Endothelial cell of umbilical vein (primary cell): ENCODE measurements around the gene COL18A1. TPM values are rescaled to one million over a fixed set of nuclear protein-coding genes. Genes with fewer than 3 reads are reported as not detected.

Experiments
- BruUV-seq: library from RNA; stranded (reverse); fragments of 400-500 nt; replicated peaks from 2 replicates; lab custom pipeline; 2021; lab: Mats Ljungman, UMichigan
- CTCF ChIA-PET: fragments of 300-600, 350-600 bp; sonication (Branson Sonifier 250); formaldehyde crosslinking; loops from one replicate; lab custom pipeline; 2021; ENCODE audit warnings: antibody characterized with exemption, inconsistent platforms; lab: Charles Lee
- POLR2A ChIA-PET: fragments of 300-600, 350-600 bp; sonication (Branson Sonifier 250); formaldehyde crosslinking; loops from one replicate; lab custom pipeline; 2021; ENCODE audit warnings: antibody characterized with exemption, inconsistent platforms; lab: Charles Lee
- DNase-seq: peaks from one replicate; pipeline ENCODE4 v3.0.0-alpha.2; 2011; ENCODE audit warnings: low read depth, low spot score
- FAIRE-seq: peaks from 2 replicates; lab custom pipeline; 2011; peaks lifted over from hg19 to GRCh38; lab: Jason Lieb, UNC
- H2AFZ ChIP-seq: 2 replicates; pipeline ENCODE4 v1.6.0; 2012; ENCODE audit warnings: low read depth, low read length, control low read depth, inconsistent platforms
- H3K27ac ChIP-seq: 2 replicates; pipeline ENCODE4 v1.5.1; 2011; ENCODE audit warnings: low read depth, mild to moderate bottlenecking, control low read depth, low read length, moderate library complexity; ENCODE audit not compliant: insufficient read depth
- H3K27me3 ChIP-seq, 2 experiments: 2 replicates each; pipeline versions ENCODE4 v1.6.0 to v1.6.1; 2011; ENCODE audit warnings: low read length in 2 of 2, mixed read lengths in 1 of 2; ENCODE audit not compliant: control insufficient read depth in 2 of 2, insufficient read depth in 2 of 2
- H3K36me3 ChIP-seq, 2 experiments: 2 replicates in 1 of 2; 3 replicates in 1 of 2; pipeline ENCODE4 v1.5.1; 2011; ENCODE audit warnings: low read length in 2 of 2, mild to moderate bottlenecking in 1 of 2, moderate library complexity in 1 of 2; ENCODE audit not compliant: control insufficient read depth in 2 of 2, insufficient read depth in 2 of 2; ENCODE audit errors: extremely low read depth in 1 of 2
- H3K4me1 ChIP-seq: 3 replicates; pipeline ENCODE4 v1.5.1; 2011; ENCODE audit warnings: mild to moderate bottlenecking, low read length; ENCODE audit not compliant: control insufficient read depth, insufficient read depth; ENCODE audit errors: extremely low read depth
- H3K4me2 ChIP-seq: 2 replicates; pipeline ENCODE4 v1.6.1; 2011; ENCODE audit warnings: low read length, control low read depth, mixed read lengths; ENCODE audit not compliant: insufficient read depth
- H3K4me3 ChIP-seq, 3 experiments: fragments of 200-600 bp in 1 of 3; sonication (generic), shearing (Covaris generic) in 1 of 3; replicated peaks in 1 of 3; 2 replicates each; pipeline ENCODE4 v1.5.1; 2011 to 2016; ENCODE audit warnings: control low read depth in 3 of 3, low read length in 3 of 3, mild to moderate bottlenecking in 2 of 3, inconsistent platforms in 1 of 3, low read depth in 1 of 3, moderate library complexity in 1 of 3; ENCODE audit not compliant: insufficient read depth in 1 of 3
- H3K79me2 ChIP-seq: 2 replicates; pipeline ENCODE4 v1.6.0; 2012; ENCODE audit warnings: low read length, inconsistent platforms; ENCODE audit not compliant: control insufficient read depth, insufficient read depth
- H3K9ac ChIP-seq: replicated peaks from 2 replicates; pipeline ENCODE3; 2011; ENCODE audit warnings: low read length, control low read depth; ENCODE audit not compliant: insufficient read depth; ENCODE audit errors: extremely low read depth
- H3K9me1 ChIP-seq: replicated peaks from 3 replicates; pipeline ENCODE4 v1.6.0; 2011; ENCODE audit warnings: mild to moderate bottlenecking, low read length; ENCODE audit not compliant: control insufficient read depth, insufficient read depth; ENCODE audit errors: extremely low read depth
- H3K9me3 ChIP-seq: replicated peaks from 2 replicates; pipeline ENCODE4 v1.5.1; 2012; ENCODE audit warnings: low read length, inconsistent platforms; ENCODE audit not compliant: control insufficient read depth, insufficient read depth
- H4K20me1 ChIP-seq: replicated peaks from 2 replicates; pipeline ENCODE3; 2011; ENCODE audit warnings: mild to moderate bottlenecking, low read length; ENCODE audit not compliant: control insufficient read depth, insufficient read depth; ENCODE audit errors: extremely low read depth
- EZH2 ChIP-seq: IDR thresholded peaks from 2 replicates; pipeline ENCODE4 v1.6.1; 2012; ENCODE audit warnings: borderline replicate concordance, low read depth, mild to moderate bottlenecking, moderate library complexity, low read length, inconsistent platforms; ENCODE audit not compliant: severe bottlenecking
- FOS ChIP-seq: IDR thresholded peaks from 2 replicates; pipeline ENCODE4 v1.6.1; 2011; ENCODE audit warnings: mild to moderate bottlenecking, low read length, moderate library complexity, borderline replicate concordance; ENCODE audit not compliant: insufficient read depth
- GATA2 ChIP-seq: IDR thresholded peaks from 2 replicates; pipeline ENCODE4 v1.7.0; 2011; ENCODE audit warnings: low read depth, mild to moderate bottlenecking, moderate library complexity, mixed read lengths, low read length; ENCODE audit not compliant: insufficient read length, insufficient read depth
- JUN ChIP-seq: IDR thresholded peaks from 2 replicates; pipeline ENCODE4 v1.6.1; 2011; ENCODE audit warnings: borderline replicate concordance, low read depth; ENCODE audit not compliant: insufficient read length, insufficient read depth
- POLR2A ChIP-seq: IDR thresholded peaks from 2 replicates; pipeline ENCODE4 v1.6.1; 2012; ENCODE audit warnings: low read depth, mild to moderate bottlenecking, control low read depth, low read length
- dilution Hi-C: fragments of 300-500 bp; cut with MboI; formaldehyde crosslinking; loops from one replicate; pipeline ENCODE4 v1.15.0; 2019; ENCODE audit warnings: low sequenced_read_pairs; ENCODE audit not compliant: extremely low pct_ligation_motif_present
- intact Hi-C: fragments of 100-400 bp; cut with micrococcal nuclease; formaldehyde crosslinking; loops from one replicate; pipeline ENCODE4 v1.10.0; 2022
- polyA plus RNA-seq, 4 experiments: library from polyadenylated mRNA; depleted of rRNA in 3 of 4; stranded (reverse) in 3 of 4; unstranded in 1 of 4; fragments of >200 nt; gene quantifications; 2 replicates each; pipeline versions ENCODE4 v1.2.1 to v1.2.3, GENCODE V29; 2011 to 2012; ENCODE audit warnings: missing spikeins in 1 of 4
- total RNA-seq: library from RNA; stranded (reverse); gene quantifications from 2 replicates; pipeline ENCODE4 v1.2.3, GENCODE V29; 2021
- TF ChIP-seq, protein P1 (sequence below), 2 donors: IDR thresholded peaks; 1 replicate in 1 of 2; 2 replicates in 1 of 2; pipeline ENCODE4 v1.5.1; 2011; ENCODE audit warnings: low read length in 2 of 2, mild to moderate bottlenecking in 2 of 2, moderate library complexity in 2 of 2, control low read depth in 1 of 2, inconsistent platforms in 1 of 2, low read depth in 1 of 2; ENCODE audit not compliant: insufficient read depth in 1 of 2; ENCODE audit errors: extremely low read depth in 1 of 2

Gene COL18A1
- total and polyA plus RNA-seq, 2 donors (not counting 3 experiments of a cell fraction or from before 2014, with no cell fraction given), result 198 to 252 TPM

GRCh38 chr21:45504021-45504515 is 99.1 kb downstream of the COL18A1 start:
- FAIRE-seq (no peak), DNase-seq (no peak)
- no peak overlapping the region for H2AFZ ChIP-seq
- H3K9ac ChIP-seq, result no peak overlapping the region
- no TSS peak for BruUV-seq
- ChIA-PET POLR2A (no interaction called here), CTCF (no interaction called here)
- H3K9me1 ChIP-seq, result no peaks in the 10 kb centered on the region
- intact Hi-C loops (no loop called here), dilution Hi-C loops (no loop called here)
- H3K27ac ChIP-seq, result no peak overlapping the region
- H3K4me3 ChIP-seq, result no peak overlapping the region
- no peaks in the 10 kb centered on the region for H4K20me1 ChIP-seq
- no peaks in the 10 kb centered on the region for H3K9me3 ChIP-seq
- H3K4me1 ChIP-seq, result no peaks in the 10 kb centered on the region
- no peaks in the 10 kb centered on the region for H3K79me2 ChIP-seq
- H3K27me3 ChIP-seq, result no peaks in the 10 kb centered on the region
- TF ChIP-seq FOS (no peak), EZH2 (no peak), JUN (no peak), POLR2A (no peak), GATA2 (no peak)
- TF ChIP-seq, protein P1, sequence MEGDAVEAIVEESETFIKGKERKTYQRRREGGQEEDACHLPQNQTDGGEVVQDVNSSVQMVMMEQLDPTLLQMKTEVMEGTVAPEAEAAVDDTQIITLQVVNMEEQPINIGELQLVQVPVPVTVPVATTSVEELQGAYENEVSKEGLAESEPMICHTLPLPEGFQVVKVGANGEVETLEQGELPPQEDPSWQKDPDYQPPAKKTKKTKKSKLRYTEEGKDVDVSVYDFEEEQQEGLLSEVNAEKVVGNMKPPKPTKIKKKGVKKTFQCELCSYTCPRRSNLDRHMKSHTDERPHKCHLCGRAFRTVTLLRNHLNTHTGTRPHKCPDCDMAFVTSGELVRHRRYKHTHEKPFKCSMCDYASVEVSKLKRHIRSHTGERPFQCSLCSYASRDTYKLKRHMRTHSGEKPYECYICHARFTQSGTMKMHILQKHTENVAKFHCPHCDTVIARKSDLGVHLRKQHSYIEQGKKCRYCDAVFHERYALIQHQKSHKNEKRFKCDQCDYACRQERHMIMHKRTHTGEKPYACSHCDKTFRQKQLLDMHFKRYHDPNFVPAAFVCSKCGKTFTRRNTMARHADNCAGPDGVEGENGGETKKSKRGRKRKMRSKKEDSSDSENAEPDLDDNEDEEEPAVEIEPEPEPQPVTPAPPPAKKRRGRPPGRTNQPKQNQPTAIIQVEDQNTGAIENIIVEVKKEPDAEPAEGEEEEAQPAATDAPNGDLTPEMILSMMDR (IDR thresholded peaks at IDR 0.05; ENCODE audit: extremely low read depth in 1 of 2, insufficient read depth in 1 of 2, low read depth in 1 of 2, low read length in 2 of 2), result no peak
- H3K36me3 ChIP-seq, result peaks cover 0 to 2% of the 10 kb centered on the region in 2 experiments
- H3K4me2 ChIP-seq, result no peak overlapping the region
